ENCODE measurements around the gene HABP2.

- TF ChIP-seq, protein P1, sequence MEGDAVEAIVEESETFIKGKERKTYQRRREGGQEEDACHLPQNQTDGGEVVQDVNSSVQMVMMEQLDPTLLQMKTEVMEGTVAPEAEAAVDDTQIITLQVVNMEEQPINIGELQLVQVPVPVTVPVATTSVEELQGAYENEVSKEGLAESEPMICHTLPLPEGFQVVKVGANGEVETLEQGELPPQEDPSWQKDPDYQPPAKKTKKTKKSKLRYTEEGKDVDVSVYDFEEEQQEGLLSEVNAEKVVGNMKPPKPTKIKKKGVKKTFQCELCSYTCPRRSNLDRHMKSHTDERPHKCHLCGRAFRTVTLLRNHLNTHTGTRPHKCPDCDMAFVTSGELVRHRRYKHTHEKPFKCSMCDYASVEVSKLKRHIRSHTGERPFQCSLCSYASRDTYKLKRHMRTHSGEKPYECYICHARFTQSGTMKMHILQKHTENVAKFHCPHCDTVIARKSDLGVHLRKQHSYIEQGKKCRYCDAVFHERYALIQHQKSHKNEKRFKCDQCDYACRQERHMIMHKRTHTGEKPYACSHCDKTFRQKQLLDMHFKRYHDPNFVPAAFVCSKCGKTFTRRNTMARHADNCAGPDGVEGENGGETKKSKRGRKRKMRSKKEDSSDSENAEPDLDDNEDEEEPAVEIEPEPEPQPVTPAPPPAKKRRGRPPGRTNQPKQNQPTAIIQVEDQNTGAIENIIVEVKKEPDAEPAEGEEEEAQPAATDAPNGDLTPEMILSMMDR (IDR thresholded peaks at IDR 0.05; ENCODE audit: insufficient read depth, low read length, poor library complexity, severe bottlenecking): no peak
- TF ChIP-seq EZH2phosphoT487 (conservative IDR thresholded peaks at IDR 0.05; ENCODE audit: low read length): no peak
Measured at GRCh38 chr10:113583571-113583970, 30.7 kb downstream of the HABP2 start.
